ENCODE results near the gene PSEN1. TPM values are rescaled to one million over a fixed set of nuclear protein-coding genes. Genes with fewer than 3 reads are reported as not detected.

The PSEN1 gene
- polyA plus RNA-seq, 1 of the 3 experiments (the other 2 are of a cell fraction), result 9.0 TPM

- TF ChIP-seq REST (IDR thresholded peaks at IDR 0.05; ENCODE audit: low read depth, low read length) (no peak), MEF2A (IDR thresholded peaks at IDR 0.05; ENCODE audit: borderline replicate concordance, low read depth) (no peak), MXI1 (IDR thresholded peaks at IDR 0.05; ENCODE audit: low read depth, low read length) (no peak), TCF12 (IDR thresholded peaks at IDR 0.05) (no peak), NRF1 (IDR thresholded peaks at IDR 0.05; ENCODE audit: low read depth, low read length) (no peak), RAD21 (IDR thresholded peaks at IDR 0.05; ENCODE audit: low read length) (no peak), FOXJ3 (CRISPR knock-in tag; IDR thresholded peaks at IDR 0.05) (no peak), JUND (IDR thresholded peaks at IDR 0.05) (no peak), GATA2 (CRISPR knock-in tag; IDR thresholded peaks at IDR 0.05) (no peak)
- TF ChIP-seq, protein P1, sequence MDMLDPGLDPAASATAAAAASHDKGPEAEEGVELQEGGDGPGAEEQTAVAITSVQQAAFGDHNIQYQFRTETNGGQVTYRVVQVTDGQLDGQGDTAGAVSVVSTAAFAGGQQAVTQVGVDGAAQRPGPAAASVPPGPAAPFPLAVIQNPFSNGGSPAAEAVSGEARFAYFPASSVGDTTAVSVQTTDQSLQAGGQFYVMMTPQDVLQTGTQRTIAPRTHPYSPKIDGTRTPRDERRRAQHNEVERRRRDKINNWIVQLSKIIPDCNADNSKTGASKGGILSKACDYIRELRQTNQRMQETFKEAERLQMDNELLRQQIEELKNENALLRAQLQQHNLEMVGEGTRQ (IDR thresholded peaks at IDR 0.05; ENCODE audit: borderline replicate concordance, low read depth, low read length), result no peak
These were observed 61.9 kb downstream of the PSEN1 start (continued) for GRCh38 chr14:73198253-73198652.

DNA sequence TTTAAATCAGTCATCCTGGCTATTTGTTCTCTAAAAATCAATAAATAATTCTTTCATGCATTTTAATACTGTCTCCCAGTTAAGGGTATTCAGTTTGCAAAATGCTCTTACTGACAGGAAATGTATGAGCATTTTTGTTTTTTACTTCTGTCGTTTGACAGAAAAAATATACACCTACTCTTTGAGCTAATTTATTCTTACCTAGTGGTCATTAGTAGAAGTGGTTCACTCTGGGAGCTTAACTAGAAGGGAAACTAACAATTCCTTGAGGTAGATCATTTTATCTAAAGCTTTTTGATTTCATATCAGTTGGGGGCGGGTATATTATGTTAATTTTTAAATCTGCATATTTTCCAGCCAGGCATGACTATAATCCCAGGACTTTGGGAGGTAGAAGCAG is 67.2 kb downstream of the PSEN1 start:
- TF ChIP-seq GATA2 (CRISPR knock-in tag; IDR thresholded peaks at IDR 0.05) (no peak), MXI1 (IDR thresholded peaks at IDR 0.05; ENCODE audit: low read depth, low read length) (no peak), NFIC (IDR thresholded peaks at IDR 0.05; ENCODE audit: borderline replicate concordance) (no peak), USF1 (IDR thresholded peaks at IDR 0.05; ENCODE audit: borderline replicate concordance, low read depth) (no peak), EZH2phosphoT487 (IDR thresholded peaks at IDR 0.05; ENCODE audit: borderline replicate concordance, low read depth) (no peak), FOXM1 (IDR thresholded peaks at IDR 0.05; ENCODE audit: low read depth) (no peak)
- TF ChIP-seq, protein P2, sequence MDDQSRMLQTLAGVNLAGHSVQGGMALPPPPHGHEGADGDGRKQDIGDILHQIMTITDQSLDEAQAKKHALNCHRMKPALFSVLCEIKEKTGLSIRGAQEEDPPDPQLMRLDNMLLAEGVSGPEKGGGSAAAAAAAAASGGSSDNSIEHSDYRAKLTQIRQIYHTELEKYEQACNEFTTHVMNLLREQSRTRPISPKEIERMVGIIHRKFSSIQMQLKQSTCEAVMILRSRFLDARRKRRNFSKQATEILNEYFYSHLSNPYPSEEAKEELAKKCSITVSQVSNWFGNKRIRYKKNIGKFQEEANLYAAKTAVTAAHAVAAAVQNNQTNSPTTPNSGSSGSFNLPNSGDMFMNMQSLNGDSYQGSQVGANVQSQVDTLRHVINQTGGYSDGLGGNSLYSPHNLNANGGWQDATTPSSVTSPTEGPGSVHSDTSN (IDR thresholded peaks at IDR 0.05), result no peak
- H4K20me1 ChIP-seq (ENCODE audit: insufficient read depth), result no peaks in the 10 kb centered on the region
- no peaks in the 10 kb centered on the region for H3K79me2 ChIP-seq (ENCODE audit: insufficient read depth)
- no peaks in the 10 kb centered on the region for H3K4me1 ChIP-seq (ENCODE audit: control insufficient read depth in 1 of 2, insufficient read depth in 2 of 2, low read depth in 1 of 2, low read length in 1 of 2)
- H2AFZ ChIP-seq (ENCODE audit: low read depth), result no peak overlapping the region
- H3K27ac ChIP-seq (ENCODE audit: low read depth in 2 of 2, low read length in 1 of 2), result no peak overlapping the region
- no peak overlapping the region for H3K4me2 ChIP-seq
- peaks cover 40 to 51% of the 10 kb centered on the region in 2 experiments for H3K36me3 ChIP-seq (replicated peaks in 1 of 2; ENCODE audit: control insufficient read depth in 1 of 2, insufficient read depth in 2 of 2, low read length in 1 of 2)
- 95% methylated on average over 2 of the region's 2 CpGs for WGBS (ENCODE audit: low lambda C conversion rate)
- no peak overlapping the region for H3K4me3 ChIP-seq (ENCODE audit: low read depth in 2 of 2, low read length in 1 of 2)
- POLR2A ChIA-PET, result no interaction called here
- H3K9me3 ChIP-seq, result no peaks in the 10 kb centered on the region
- no peak overlapping the region for H3K9ac ChIP-seq
- no peaks in the 10 kb centered on the region for H3K9me2 ChIP-seq
- H3K27me3 ChIP-seq (ENCODE audit: insufficient read depth), result no peaks in the 10 kb centered on the region
- CTCF ChIA-PET, result no interaction called here
- no peak for DNase-seq
- no peaks in the 10 kb centered on the region for H3F3A ChIP-seq (replicated peaks; ENCODE audit: insufficient read depth)
